SK-N-SH (cell line): Measurements from ENCODE around the gene LIN28B. TPM values are rescaled to one million over a fixed set of nuclear protein-coding genes. Genes with fewer than 3 reads are reported as not detected.
A peak's percentile ranks its signal among the peaks of the same experiment; 100 is the strongest.

ENCODE experiments used
- CTCF ChIA-PET: fragments of 300-600, 350-600 bp; formaldehyde crosslinking; extraction: SDS; loops from one replicate; lab custom pipeline; 2021; lab: Yijun Ruan, JAX
- POLR2A ChIA-PET: fragments of 350-600 bp; sonication (Branson Sonifier 250); formaldehyde crosslinking; extraction: SDS; loops from one replicate; lab custom pipeline; 2020; ENCODE audit warnings: antibody characterized with exemption, inconsistent platforms; lab: Yijun Ruan, JAX
- DNase-seq: peaks from one replicate; pipeline ENCODE4 v3.0.0; 2012
- H2AFZ ChIP-seq: fragments of 200-600 bp; sonication (generic); 2 replicates; pipeline ENCODE4 v1.8.1; 2016; ENCODE audit warnings: antibody characterized with exemption, mild to moderate bottlenecking, low read depth
- H3F3A ChIP-seq: fragments of 200-600 bp; sonication (generic); replicated peaks from 2 replicates; pipeline ENCODE3; 2016; ENCODE audit warnings: antibody characterized with exemption, mild to moderate bottlenecking; ENCODE audit not compliant: insufficient read depth
- H3K27ac ChIP-seq, 2 experiments: fragments of 200-500 bp in 1 of 2; fragments of 200-600 bp in 1 of 2; sonication (Bioruptor generic) in 1 of 2; sonication (generic), shearing (Covaris generic) in 1 of 2; 2 replicates each; pipeline versions ENCODE4 v1.5.1 to v1.6.1; 2014 to 2016; ENCODE audit warnings: low read depth in 2 of 2, inconsistent platforms in 1 of 2, low read length in 1 of 2, mild to moderate bottlenecking in 1 of 2, mixed read lengths in 1 of 2
- H3K27me3 ChIP-seq: fragments of 200-600 bp; sonication (generic), shearing (Covaris generic); 2 replicates; pipeline ENCODE4 v1.6.1; 2016; ENCODE audit warnings: mixed run types; ENCODE audit not compliant: insufficient read depth
- H3K36me3 ChIP-seq, 2 experiments: fragments of 200-500 bp in 1 of 2; fragments of 200-600 bp in 1 of 2; sonication (Bioruptor generic) in 1 of 2; sonication (generic) in 1 of 2; replicated peaks in 1 of 2; 2 replicates each; pipeline versions ENCODE3 to v1.5.1; 2014 to 2016; ENCODE audit warnings: low read length in 1 of 2, mild to moderate bottlenecking in 1 of 2; ENCODE audit not compliant: insufficient read depth in 2 of 2, control insufficient read depth in 1 of 2
- H3K4me1 ChIP-seq, 2 experiments: fragments of 200-500 bp in 1 of 2; fragments of 200-600 bp in 1 of 2; sonication (Bioruptor generic) in 1 of 2; sonication (generic), shearing (Covaris generic) in 1 of 2; 2 replicates each; pipeline versions ENCODE4 v1.5.1 to v1.6.1; 2014 to 2016; ENCODE audit warnings: low read depth in 1 of 2, low read length in 1 of 2, mixed run types in 1 of 2; ENCODE audit not compliant: insufficient read depth in 2 of 2, control insufficient read depth in 1 of 2
- H3K4me2 ChIP-seq: fragments of 200-600 bp; sonication (generic), shearing (Covaris generic); 2 replicates; pipeline ENCODE4 v1.6.1; 2017; ENCODE audit warnings: mixed run types
- H3K4me3 ChIP-seq, 2 experiments: fragments of 200-500 bp in 1 of 2; fragments of 200-600 bp in 1 of 2; sonication (Bioruptor generic) in 1 of 2; sonication (generic), shearing (Covaris generic) in 1 of 2; 2 replicates each; pipeline versions ENCODE4 v1.5.1 to v1.8.1; 2014 to 2016; ENCODE audit warnings: low read depth in 2 of 2, inconsistent platforms in 1 of 2, low read length in 1 of 2, mild to moderate bottlenecking in 1 of 2, mixed read lengths in 1 of 2, moderate library complexity in 1 of 2
- H3K79me2 ChIP-seq: fragments of 200-600 bp; sonication (generic); 2 replicates; pipeline ENCODE4 v1.8.1; 2017; ENCODE audit warnings: mild to moderate bottlenecking; ENCODE audit not compliant: insufficient read depth
- H3K9ac ChIP-seq: fragments of 200-600 bp; sonication (generic); 2 replicates; pipeline ENCODE4 v1.6.1; 2017; ENCODE audit warnings: mixed run types
- H3K9me2 ChIP-seq: fragments of 200-600 bp; sonication (generic); 2 replicates; pipeline ENCODE4 v1.6.1; 2017; ENCODE audit warnings: mixed run types
- H3K9me3 ChIP-seq: fragments of 200-600 bp; sonication (generic); 2 replicates; pipeline ENCODE4 v1.6.1; 2017; ENCODE audit warnings: mixed run types, mild to moderate bottlenecking, moderate library complexity
- H4K20me1 ChIP-seq: fragments of 200-600 bp; sonication (generic); 2 replicates; pipeline ENCODE4 v1.6.1; 2017; ENCODE audit warnings: mild to moderate bottlenecking, mixed run types; ENCODE audit not compliant: insufficient read depth
- EP300 ChIP-seq, 2 experiments: IDR thresholded peaks; 2 replicates each; pipeline versions ENCODE4 v1.4.0 to v1.6.1; 2012; ENCODE audit warnings: borderline replicate concordance in 1 of 2, low read depth in 1 of 2, low read length in 1 of 2
- FOXM1 ChIP-seq: IDR thresholded peaks from 2 replicates; pipeline ENCODE4 v1.4.0; 2012; ENCODE audit warnings: low read depth, mild to moderate bottlenecking
- MEF2A ChIP-seq: IDR thresholded peaks from 2 replicates; pipeline ENCODE4 v1.4.0; 2012; ENCODE audit warnings: low read depth, borderline replicate concordance
- MXI1 ChIP-seq: IDR thresholded peaks from 2 replicates; pipeline ENCODE4 v1.6.1; 2012; ENCODE audit warnings: mild to moderate bottlenecking, low read depth, low read length, improper control_type of control experiment
- TAF1 ChIP-seq: IDR thresholded peaks from 2 replicates; pipeline ENCODE4 v1.6.1; 2012; ENCODE audit warnings: low read depth, mild to moderate bottlenecking, low read length, moderate library complexity, borderline replicate concordance
- TEAD4 ChIP-seq: IDR thresholded peaks from 2 replicates; pipeline ENCODE4 v1.4.0; 2012; ENCODE audit warnings: mild to moderate bottlenecking, borderline replicate concordance; ENCODE audit not compliant: insufficient read depth
- WGBS: methylation state at CpG from one replicate; pipeline ENCODE4 v1.1.6; 2017; ENCODE audit warnings: low lambda C conversion rate; 5-methylcytosine and 5-hydroxymethylcytosine counted together
- polyA plus RNA-seq, 3 experiments: library from polyadenylated mRNA; depleted of rRNA; stranded (reverse); fragments of >200 nt; gene quantifications; 2 replicates each; pipeline ENCODE4 v1.2.3, GENCODE V29; 2012
- TF ChIP-seq, protein P1 (sequence below): fragments of 200-600 bp; sonication (generic); IDR thresholded peaks from 2 replicates; pipeline ENCODE4 v1.6.1; 2017; ENCODE audit warnings: antibody characterized with exemption, mild to moderate bottlenecking, moderate library complexity
- TF ChIP-seq, protein P2 (sequence below): IDR thresholded peaks from 2 replicates; pipeline ENCODE4; 2012
- TF ChIP-seq, protein P3 (sequence below): IDR thresholded peaks from 2 replicates; pipeline ENCODE4 v1.4.0; 2012; ENCODE audit warnings: low read depth
- TF ChIP-seq, protein P4 (sequence below): fragments of 150-350 bp; IDR thresholded peaks from 2 replicates; pipeline ENCODE4 v1.6.1; 2016; ENCODE audit warnings: mild to moderate bottlenecking, low read depth, low read length
- TF ChIP-seq, protein P5 (sequence below): IDR thresholded peaks from 2 replicates; pipeline ENCODE4 v1.6.1; 2012; ENCODE audit warnings: mild to moderate bottlenecking, low read depth, low read length, moderate library complexity
- TF ChIP-seq, protein P6 (sequence below): IDR thresholded peaks from 2 replicates; pipeline ENCODE4 v1.4.0; 2012; ENCODE audit warnings: low read depth, borderline replicate concordance

The LIN28B gene
- polyA plus RNA-seq, 1 of the 3 experiments (the other 2 are of a cell fraction), result 0.67 TPM

DNA sequence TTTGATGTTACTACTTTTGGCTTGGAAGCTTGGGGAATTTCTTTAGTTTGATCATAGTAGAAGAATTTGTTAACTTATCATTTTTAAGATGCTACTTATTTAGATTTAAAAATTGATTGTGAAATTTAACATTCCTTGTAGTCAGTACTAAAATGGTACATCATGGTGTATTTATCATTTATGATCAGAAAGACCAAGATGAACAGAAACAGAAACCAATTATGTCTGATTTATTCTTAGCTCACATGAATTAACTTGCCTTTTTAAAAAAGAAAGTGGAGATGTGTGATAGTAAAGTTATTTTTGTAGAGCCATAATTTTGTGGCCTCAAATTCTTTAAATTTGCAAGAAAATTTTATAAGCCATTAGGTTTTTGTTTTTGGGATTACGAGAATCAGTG, 77.6 kb downstream of the LIN28B start:
- Histone ChIP-seq H3K4me3 (no peak overlapping the region), H3K36me3 (no peaks in the 10 kb centered on the region), H3K9me3 (no peaks in the 10 kb centered on the region; the same call in 1 of the 2 replicates), H4K20me1 (no peaks in the 10 kb centered on the region), H3K79me2 (no peaks in the 10 kb centered on the region), H3K9me2 (no peaks in the 10 kb centered on the region), H2AFZ (peak overlapping the region; percentile 64; the same call in 1 of the 2 replicates), H3F3A (peaks cover 6% of the 10 kb centered on the region), H3K9ac (no peak overlapping the region), H3K4me2 (no peak overlapping the region), H3K4me1 (peaks cover 4 to 12% of the 10 kb centered on the region in 2 experiments; a peak in 2 of 4 replicates), H3K27ac (peak overlapping the region; percentile 18 to 43; a peak in 3 of 4 replicates), H3K27me3 (no peaks in the 10 kb centered on the region)
- 86% methylated on average over 1 of the region's 1 CpG for WGBS
- CTCF ChIA-PET, result interaction anchor here (1.1 to 1.7 kb wide), 2 partner anchors 37 to 43 kb away, joined by 3 to 6 read pairs; no protein-coding TSS in a partner anchor
- DNase-seq, result no peak
- POLR2A ChIA-PET, result no interaction called here
- TF ChIP-seq, protein P1, sequence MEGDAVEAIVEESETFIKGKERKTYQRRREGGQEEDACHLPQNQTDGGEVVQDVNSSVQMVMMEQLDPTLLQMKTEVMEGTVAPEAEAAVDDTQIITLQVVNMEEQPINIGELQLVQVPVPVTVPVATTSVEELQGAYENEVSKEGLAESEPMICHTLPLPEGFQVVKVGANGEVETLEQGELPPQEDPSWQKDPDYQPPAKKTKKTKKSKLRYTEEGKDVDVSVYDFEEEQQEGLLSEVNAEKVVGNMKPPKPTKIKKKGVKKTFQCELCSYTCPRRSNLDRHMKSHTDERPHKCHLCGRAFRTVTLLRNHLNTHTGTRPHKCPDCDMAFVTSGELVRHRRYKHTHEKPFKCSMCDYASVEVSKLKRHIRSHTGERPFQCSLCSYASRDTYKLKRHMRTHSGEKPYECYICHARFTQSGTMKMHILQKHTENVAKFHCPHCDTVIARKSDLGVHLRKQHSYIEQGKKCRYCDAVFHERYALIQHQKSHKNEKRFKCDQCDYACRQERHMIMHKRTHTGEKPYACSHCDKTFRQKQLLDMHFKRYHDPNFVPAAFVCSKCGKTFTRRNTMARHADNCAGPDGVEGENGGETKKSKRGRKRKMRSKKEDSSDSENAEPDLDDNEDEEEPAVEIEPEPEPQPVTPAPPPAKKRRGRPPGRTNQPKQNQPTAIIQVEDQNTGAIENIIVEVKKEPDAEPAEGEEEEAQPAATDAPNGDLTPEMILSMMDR, result no peak
- TF ChIP-seq EP300 (IDR thresholded peaks at IDR 0.05; ENCODE audit: borderline replicate concordance in 1 of 2, low read depth in 1 of 2, low read length in 1 of 2), result 0 out of 4 replicates have a peak, but pooled peaks of 1 of the 2 experiments have one; percentile 21
- TF ChIP-seq, protein P2, sequence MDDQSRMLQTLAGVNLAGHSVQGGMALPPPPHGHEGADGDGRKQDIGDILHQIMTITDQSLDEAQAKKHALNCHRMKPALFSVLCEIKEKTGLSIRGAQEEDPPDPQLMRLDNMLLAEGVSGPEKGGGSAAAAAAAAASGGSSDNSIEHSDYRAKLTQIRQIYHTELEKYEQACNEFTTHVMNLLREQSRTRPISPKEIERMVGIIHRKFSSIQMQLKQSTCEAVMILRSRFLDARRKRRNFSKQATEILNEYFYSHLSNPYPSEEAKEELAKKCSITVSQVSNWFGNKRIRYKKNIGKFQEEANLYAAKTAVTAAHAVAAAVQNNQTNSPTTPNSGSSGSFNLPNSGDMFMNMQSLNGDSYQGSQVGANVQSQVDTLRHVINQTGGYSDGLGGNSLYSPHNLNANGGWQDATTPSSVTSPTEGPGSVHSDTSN, result peak; percentile 17; the same call in 1 of the 2 replicates

DNA sequence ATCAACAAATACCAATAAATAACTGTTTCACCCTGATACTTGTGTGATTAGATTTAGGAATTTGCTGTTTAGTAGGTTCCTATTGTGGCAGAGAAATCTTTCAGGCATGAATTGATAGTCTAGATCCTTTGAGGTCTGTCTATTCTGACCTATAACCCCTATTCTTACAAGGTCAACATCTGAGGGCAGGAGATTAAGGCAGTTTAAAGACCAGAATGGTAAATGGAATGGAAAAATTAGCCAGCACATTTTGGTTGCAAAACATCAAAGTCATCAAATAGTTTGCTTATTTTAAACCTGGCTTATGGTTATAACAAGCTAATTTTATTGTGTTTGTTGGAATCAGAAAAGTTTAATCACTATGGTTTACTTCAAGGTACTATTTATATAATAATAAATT, 78.4 kb downstream of the LIN28B start:
- Histone ChIP-seq H3K9me2 (no peaks in the 10 kb centered on the region), H3K9me3 (no peaks in the 10 kb centered on the region; the same call in 1 of the 2 replicates), H3K4me2 (no peak overlapping the region), H3F3A (peaks cover 6% of the 10 kb centered on the region), H4K20me1 (no peaks in the 10 kb centered on the region), H2AFZ (peak overlapping the region; percentile 71; the same call in 1 of the 2 replicates), H3K4me3 (no peak overlapping the region), H3K27me3 (no peaks in the 10 kb centered on the region), H3K27ac (no peak overlapping the region), H3K4me1 (peaks cover 4 to 12% of the 10 kb centered on the region in 2 experiments; a peak in 2 of 4 replicates), H3K79me2 (no peaks in the 10 kb centered on the region), H3K9ac (no peak overlapping the region), H3K36me3 (no peaks in the 10 kb centered on the region)
- ChIA-PET CTCF (interaction anchor here (1.1 kb wide), 1 partner anchor 45 kb away, joined by 3 read pairs; no protein-coding TSS in a partner anchor), POLR2A (no interaction called here)
- no peak for DNase-seq
- TF ChIP-seq, protein P3, sequence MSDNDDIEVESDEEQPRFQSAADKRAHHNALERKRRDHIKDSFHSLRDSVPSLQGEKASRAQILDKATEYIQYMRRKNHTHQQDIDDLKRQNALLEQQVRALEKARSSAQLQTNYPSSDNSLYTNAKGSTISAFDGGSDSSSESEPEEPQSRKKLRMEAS, result no peak
- no peak for TF ChIP-seq TAF1
- TF ChIP-seq, protein P4, sequence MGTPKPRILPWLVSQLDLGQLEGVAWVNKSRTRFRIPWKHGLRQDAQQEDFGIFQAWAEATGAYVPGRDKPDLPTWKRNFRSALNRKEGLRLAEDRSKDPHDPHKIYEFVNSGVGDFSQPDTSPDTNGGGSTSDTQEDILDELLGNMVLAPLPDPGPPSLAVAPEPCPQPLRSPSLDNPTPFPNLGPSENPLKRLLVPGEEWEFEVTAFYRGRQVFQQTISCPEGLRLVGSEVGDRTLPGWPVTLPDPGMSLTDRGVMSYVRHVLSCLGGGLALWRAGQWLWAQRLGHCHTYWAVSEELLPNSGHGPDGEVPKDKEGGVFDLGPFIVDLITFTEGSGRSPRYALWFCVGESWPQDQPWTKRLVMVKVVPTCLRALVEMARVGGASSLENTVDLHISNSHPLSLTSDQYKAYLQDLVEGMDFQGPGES, result no peak
- TF ChIP-seq MXI1, result no peak
- TF ChIP-seq, protein P5, sequence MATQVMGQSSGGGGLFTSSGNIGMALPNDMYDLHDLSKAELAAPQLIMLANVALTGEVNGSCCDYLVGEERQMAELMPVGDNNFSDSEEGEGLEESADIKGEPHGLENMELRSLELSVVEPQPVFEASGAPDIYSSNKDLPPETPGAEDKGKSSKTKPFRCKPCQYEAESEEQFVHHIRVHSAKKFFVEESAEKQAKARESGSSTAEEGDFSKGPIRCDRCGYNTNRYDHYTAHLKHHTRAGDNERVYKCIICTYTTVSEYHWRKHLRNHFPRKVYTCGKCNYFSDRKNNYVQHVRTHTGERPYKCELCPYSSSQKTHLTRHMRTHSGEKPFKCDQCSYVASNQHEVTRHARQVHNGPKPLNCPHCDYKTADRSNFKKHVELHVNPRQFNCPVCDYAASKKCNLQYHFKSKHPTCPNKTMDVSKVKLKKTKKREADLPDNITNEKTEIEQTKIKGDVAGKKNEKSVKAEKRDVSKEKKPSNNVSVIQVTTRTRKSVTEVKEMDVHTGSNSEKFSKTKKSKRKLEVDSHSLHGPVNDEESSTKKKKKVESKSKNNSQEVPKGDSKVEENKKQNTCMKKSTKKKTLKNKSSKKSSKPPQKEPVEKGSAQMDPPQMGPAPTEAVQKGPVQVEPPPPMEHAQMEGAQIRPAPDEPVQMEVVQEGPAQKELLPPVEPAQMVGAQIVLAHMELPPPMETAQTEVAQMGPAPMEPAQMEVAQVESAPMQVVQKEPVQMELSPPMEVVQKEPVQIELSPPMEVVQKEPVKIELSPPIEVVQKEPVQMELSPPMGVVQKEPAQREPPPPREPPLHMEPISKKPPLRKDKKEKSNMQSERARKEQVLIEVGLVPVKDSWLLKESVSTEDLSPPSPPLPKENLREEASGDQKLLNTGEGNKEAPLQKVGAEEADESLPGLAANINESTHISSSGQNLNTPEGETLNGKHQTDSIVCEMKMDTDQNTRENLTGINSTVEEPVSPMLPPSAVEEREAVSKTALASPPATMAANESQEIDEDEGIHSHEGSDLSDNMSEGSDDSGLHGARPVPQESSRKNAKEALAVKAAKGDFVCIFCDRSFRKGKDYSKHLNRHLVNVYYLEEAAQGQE, result no peak
- TF ChIP-seq, protein P1, result no peak
- TF ChIP-seq MEF2A, result no peak
- TF ChIP-seq, protein P6, sequence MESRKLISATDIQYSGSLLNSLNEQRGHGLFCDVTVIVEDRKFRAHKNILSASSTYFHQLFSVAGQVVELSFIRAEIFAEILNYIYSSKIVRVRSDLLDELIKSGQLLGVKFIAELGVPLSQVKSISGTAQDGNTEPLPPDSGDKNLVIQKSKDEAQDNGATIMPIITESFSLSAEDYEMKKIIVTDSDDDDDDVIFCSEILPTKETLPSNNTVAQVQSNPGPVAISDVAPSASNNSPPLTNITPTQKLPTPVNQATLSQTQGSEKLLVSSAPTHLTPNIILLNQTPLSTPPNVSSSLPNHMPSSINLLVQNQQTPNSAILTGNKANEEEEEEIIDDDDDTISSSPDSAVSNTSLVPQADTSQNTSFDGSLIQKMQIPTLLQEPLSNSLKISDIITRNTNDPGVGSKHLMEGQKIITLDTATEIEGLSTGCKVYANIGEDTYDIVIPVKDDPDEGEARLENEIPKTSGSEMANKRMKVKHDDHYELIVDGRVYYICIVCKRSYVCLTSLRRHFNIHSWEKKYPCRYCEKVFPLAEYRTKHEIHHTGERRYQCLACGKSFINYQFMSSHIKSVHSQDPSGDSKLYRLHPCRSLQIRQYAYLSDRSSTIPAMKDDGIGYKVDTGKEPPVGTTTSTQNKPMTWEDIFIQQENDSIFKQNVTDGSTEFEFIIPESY, result no peak
- TF ChIP-seq FOXM1, result no peak
- TF ChIP-seq TEAD4, result no peak
